ENCODE results near the gene FHAD1. TPM values are rescaled to one million over a fixed set of nuclear protein-coding genes. Genes with fewer than 3 reads are reported as not detected.

FHAD1 gene
- total RNA-seq, 2 experiments from 2014 or later = 0.34 to 0.64 TPM

- Mint-ChIP-seq H3K36me3 (peaks cover 14% of the 10 kb centered on the region), H3K4me1 (peaks cover 38% of the 10 kb centered on the region), H3K9me3 (peaks cover 14% of the 10 kb centered on the region), H3K27ac (no peak overlapping the region), H3K4me3 (no peak overlapping the region), H3K27me3 (peaks cover 47% of the 10 kb centered on the region)
- ATAC-seq (ENCODE audit: low read depth) (no peak), DNase-seq (no peak)
- POLR2A ChIA-PET = interaction anchor here (0.6 kb wide), 1 partner anchor 24 kb away, joined by 10 read pairs; no protein-coding TSS in a partner anchor
Observed at GRCh38 chr1:15245593-15246360, 1.2 kb upstream of the FHAD1 start.

GRCh38 chr1:15248216-15248615 lies 1.2 kb downstream of the FHAD1 start:
- Mint-ChIP-seq H3K36me3 (peaks cover 18% of the 10 kb centered on the region), H3K4me1 (peaks cover 56% of the 10 kb centered on the region), H3K27ac (peak overlapping the region; percentile 85), H3K27me3 (peaks cover 44% of the 10 kb centered on the region), H3K9me3 (peaks cover 14% of the 10 kb centered on the region), H3K4me3 (peak overlapping the region; percentile 48)
- ATAC-seq (ENCODE audit: low read depth) (no peak), DNase-seq (no peak)
- POLR2A ChIA-PET = interaction anchor here (0.7 to 1.2 kb wide), 2 partner anchors 14 to 17 kb away, joined by 3 to 6 read pairs; no protein-coding TSS in a partner anchor

GRCh38 chr1:15249081-15249480 lies 2.1 kb downstream of the FHAD1 start:
- Mint-ChIP-seq H3K27me3 (peaks cover 48% of the 10 kb centered on the region), H3K4me3 (peak overlapping the region; percentile 65), H3K36me3 (peaks cover 18% of the 10 kb centered on the region), H3K9me3 (peaks cover 14% of the 10 kb centered on the region), H3K4me1 (peaks cover 63% of the 10 kb centered on the region), H3K27ac (peak overlapping the region; percentile 85)
- DNase-seq (peak; percentile 74), ATAC-seq (ENCODE audit: low read depth) (peak; percentile 87)
- POLR2A ChIA-PET = interaction anchor here (0.6 to 1.2 kb wide), 4 partner anchors 13 to 1109 kb away, joined by 3 to 6 read pairs (median 3); no protein-coding TSS in a partner anchor

- H3K4me1 Mint-ChIP-seq = peaks cover 53% of the 10 kb centered on the region
- H3K36me3 Mint-ChIP-seq = peaks cover 5% of the 10 kb centered on the region
- peak overlapping the region; percentile 53 for H3K4me3 Mint-ChIP-seq
- peaks cover 26% of the 10 kb centered on the region for H3K27me3 Mint-ChIP-seq
- no peaks in the 10 kb centered on the region for H3K9me3 Mint-ChIP-seq
- H3K27ac Mint-ChIP-seq = peak overlapping the region; percentile 70
- POLR2A ChIA-PET = no interaction called here
- DNase-seq = peak; percentile 40
- no peak for ATAC-seq (ENCODE audit: low read depth)
Observed at GRCh38 chr1:15251857-15252835, 5.1 kb downstream of the FHAD1 start.

- peaks cover 34% of the 10 kb centered on the region for H3K4me1 Mint-ChIP-seq
Observed at GRCh38 chr1:15254559-15254958, 7.5 kb downstream of the FHAD1 start.

GRCh38 chr1:15255582-15256149 lies 8.6 kb downstream of the FHAD1 start:
- Mint-ChIP-seq H3K4me3 (no peak overlapping the region), H3K36me3 (peaks cover 5% of the 10 kb centered on the region), H3K9me3 (no peaks in the 10 kb centered on the region), H3K27ac (no peak overlapping the region), H3K27me3 (peaks cover 27% of the 10 kb centered on the region), H3K4me1 (peaks cover 29% of the 10 kb centered on the region)
- POLR2A ChIA-PET = interaction anchor here (0.5 kb wide), 1 partner anchor 1499 kb away, joined by 3 read pairs; no protein-coding TSS in a partner anchor
- ATAC-seq (ENCODE audit: low read depth) = no peak
- no peak for DNase-seq

More at GRCh38 chr1:15254559-15254958, 7.5 kb downstream of the FHAD1 start:
- POLR2A ChIA-PET = no interaction called here
- Mint-ChIP-seq H3K4me3 (no peak overlapping the region), H3K36me3 (peaks cover 5% of the 10 kb centered on the region), H3K27ac (no peak overlapping the region), H3K27me3 (peaks cover 27% of the 10 kb centered on the region), H3K9me3 (no peaks in the 10 kb centered on the region)
- ATAC-seq (ENCODE audit: low read depth) = no peak
- no peak for DNase-seq

GRCh38 chr1:15256584-15256983 lies 9.6 kb downstream of the FHAD1 start:
- Mint-ChIP-seq H3K4me1 (peaks cover 34% of the 10 kb centered on the region), H3K27me3 (peaks cover 31% of the 10 kb centered on the region), H3K27ac (no peak overlapping the region), H3K4me3 (no peak overlapping the region), H3K9me3 (no peaks in the 10 kb centered on the region), H3K36me3 (peaks cover 1% of the 10 kb centered on the region)
- ATAC-seq (ENCODE audit: low read depth) (no peak), DNase-seq (no peak)
- POLR2A ChIA-PET = no interaction called here

- POLR2A ChIA-PET = no interaction called here
- H3K27ac Mint-ChIP-seq = no peak overlapping the region
- H3K36me3 Mint-ChIP-seq = peaks cover 1% of the 10 kb centered on the region
- peaks cover 32% of the 10 kb centered on the region for H3K4me1 Mint-ChIP-seq
- H3K4me3 Mint-ChIP-seq = no peak overlapping the region
- no peak for DNase-seq
- ATAC-seq (ENCODE audit: low read depth) = no peak
- no peaks in the 10 kb centered on the region for H3K9me3 Mint-ChIP-seq
- H3K27me3 Mint-ChIP-seq = peaks cover 36% of the 10 kb centered on the region
Observed at GRCh38 chr1:15257309-15257708, 10.3 kb downstream of the FHAD1 start.

GRCh38 chr1:15258833-15259621 lies 12.0 kb downstream of the FHAD1 start:
- POLR2A ChIA-PET = no interaction called here

GRCh38 chr1:15259622-15260007 lies 12.6 kb downstream of the FHAD1 start:
- Mint-ChIP-seq H3K4me3 (no peak overlapping the region), H3K36me3 (peaks cover 1% of the 10 kb centered on the region), H3K9me3 (peaks cover under 1% of the 10 kb centered on the region), H3K27ac (no peak overlapping the region), H3K4me1 (peaks cover 15% of the 10 kb centered on the region), H3K27me3 (peaks cover 39% of the 10 kb centered on the region)
- ATAC-seq (ENCODE audit: low read depth) = no peak
- POLR2A ChIA-PET = no interaction called here
- DNase-seq = peak; percentile 20

More at GRCh38 chr1:15258833-15259621, 12.0 kb downstream of the FHAD1 start:
- ATAC-seq (ENCODE audit: low read depth) (no peak), DNase-seq (no peak)
- Mint-ChIP-seq H3K27me3 (peaks cover 40% of the 10 kb centered on the region), H3K27ac (no peak overlapping the region), H3K36me3 (peaks cover 1% of the 10 kb centered on the region), H3K4me3 (no peak overlapping the region), H3K9me3 (no peaks in the 10 kb centered on the region), H3K4me1 (peaks cover 17% of the 10 kb centered on the region)

GRCh38 chr1:15260418-15261154 lies 13.6 kb downstream of the FHAD1 start:
- Mint-ChIP-seq H3K27ac (no peak overlapping the region), H3K36me3 (no peaks in the 10 kb centered on the region), H3K4me1 (peaks cover 15% of the 10 kb centered on the region), H3K27me3 (peaks cover 47% of the 10 kb centered on the region), H3K9me3 (peaks cover 2% of the 10 kb centered on the region), H3K4me3 (peak overlapping the region; percentile 71)
- POLR2A ChIA-PET = no interaction called here
- ATAC-seq (ENCODE audit: low read depth) (peak; percentile 27), DNase-seq (peak; percentile 12)

Data from activated naive CD8-positive, alpha-beta T cell treated with anti-CD3 and anti-CD28 coated beads, Interleukin-2, amount 10 ng/mL, durations not matched to agents 7 days and 5 days (primary cell).